HL-60 (cell line): ENCODE measurements around the gene DPYD.

Experiments
- DNase-seq, 2 experiments: peaks; one replicate each; pipeline ENCODE4 v3.0.0-alpha.2; 2010 to 2020; ENCODE audit warnings: low read depth in 1 of 2, low spot score in 1 of 2
- H3K27ac ChIP-seq: fragments of 250-450 bp; sonication (Bioruptor Pico); replicated peaks from 2 replicates; pipeline ENCODE4 v1.5.1; 2020; ENCODE audit warnings: mild to moderate bottlenecking, moderate library complexity
- H3K27me3 ChIP-seq: fragments of 250-450 bp; sonication (Bioruptor Pico); 2 replicates; pipeline ENCODE4 v1.5.1; 2021; ENCODE audit warnings: mild to moderate bottlenecking, moderate library complexity; ENCODE audit not compliant: insufficient read depth, poor library complexity, severe bottlenecking
- H3K4me3 ChIP-seq: replicated peaks from 2 replicates; pipeline ENCODE4 v1.5.1; 2011; ENCODE audit warnings: mild to moderate bottlenecking, control low read depth, low read length; ENCODE audit not compliant: insufficient read depth
- CTCF ChIP-seq: IDR thresholded peaks from one replicate; pipeline ENCODE4 v1.5.1; 2011; ENCODE audit warnings: low read length, control low read depth, inconsistent platforms; ENCODE audit not compliant: insufficient read depth
- GABPA ChIP-seq: IDR thresholded peaks from 2 replicates; pipeline ENCODE4 v1.6.1; 2012; ENCODE audit warnings: low read depth
- POLR2AphosphoS5 ChIP-seq: IDR thresholded peaks from 2 replicates; pipeline ENCODE4 v1.6.1; 2012; ENCODE audit warnings: low read depth
- REST ChIP-seq: IDR thresholded peaks from 2 replicates; pipeline ENCODE4 v1.6.1; 2012; ENCODE audit warnings: low read depth; ENCODE audit not compliant: insufficient replicate concordance
- SPI1 ChIP-seq: IDR thresholded peaks from 2 replicates; pipeline ENCODE4 v1.6.1; 2012; ENCODE audit warnings: low read depth, mild to moderate bottlenecking, borderline replicate concordance

Gene DPYD

GRCh38 chr1:97806326-97806725 lies 114.5 kb downstream of the DPYD start:
- H3K4me3 ChIP-seq = no peak overlapping the region
- TF ChIP-seq SPI1 = no peak
- no peak for TF ChIP-seq POLR2AphosphoS5
- no peak for TF ChIP-seq REST
- TF ChIP-seq CTCF = no peak
- TF ChIP-seq GABPA = no peak
- DNase-seq = no peak
- H3K27me3 ChIP-seq = no peaks in the 10 kb centered on the region
- H3K27ac ChIP-seq = no peak overlapping the region

GRCh38 chr1:97805093-97805492 lies 115.7 kb downstream of the DPYD start:
- no peak for DNase-seq
- no peak overlapping the region for H3K27ac ChIP-seq
- H3K27me3 ChIP-seq = no peaks in the 10 kb centered on the region
- TF ChIP-seq REST (no peak), POLR2AphosphoS5 (no peak), CTCF (no peak), GABPA (no peak), SPI1 (no peak)
- H3K4me3 ChIP-seq = no peak overlapping the region

GRCh38 chr1:97803026-97803425 lies 117.8 kb downstream of the DPYD start:
- DNase-seq = no peak
- TF ChIP-seq SPI1 (no peak), GABPA (no peak), POLR2AphosphoS5 (no peak), CTCF (no peak), REST (no peak)
- Histone ChIP-seq H3K27me3 (no peaks in the 10 kb centered on the region), H3K27ac (no peak overlapping the region), H3K4me3 (no peak overlapping the region)
